ENCODE data around the gene TMEM74B.

The TMEM74B gene

DNA sequence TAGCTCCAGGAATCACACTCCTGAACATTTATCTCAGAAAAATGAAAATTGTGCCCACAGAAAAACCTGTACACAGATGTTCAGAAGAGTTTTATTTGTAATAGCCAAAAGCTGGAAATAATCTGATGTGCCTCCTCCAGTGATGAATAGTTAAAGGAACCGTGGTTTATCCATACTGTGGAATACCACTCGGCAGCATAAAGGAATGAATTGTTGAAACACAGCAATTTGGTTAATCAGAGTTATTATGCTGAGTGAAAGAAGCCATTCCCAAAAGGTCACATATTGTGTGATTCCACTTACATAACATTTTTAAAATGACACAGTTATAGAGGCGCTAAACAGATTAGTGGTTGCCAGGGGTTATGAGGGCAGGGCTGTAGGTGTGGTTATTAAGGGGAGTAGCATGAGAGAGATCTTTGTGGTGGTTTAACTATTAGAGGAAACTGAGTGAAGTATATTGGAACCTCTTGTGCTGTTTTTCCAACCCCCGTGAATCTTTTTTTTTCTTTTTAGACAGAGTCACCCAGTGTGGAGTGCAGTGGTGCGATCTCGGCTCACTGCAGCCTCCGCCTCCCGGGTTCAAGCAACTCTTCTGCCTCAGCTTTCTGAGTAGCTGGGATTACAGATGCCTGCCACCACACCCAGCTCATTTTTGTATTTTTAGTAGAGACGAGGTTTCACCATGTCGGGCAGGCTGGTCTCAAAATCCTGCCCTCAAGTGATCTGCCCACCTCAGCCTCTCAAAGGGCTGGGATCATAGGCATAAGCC, 40.2 kb downstream of the TMEM74B start:
- H3K4me1 ChIP-seq (ENCODE audit: control insufficient read depth, insufficient read depth, low read length) = no peaks in the 10 kb centered on the region
- ChIA-PET CTCF (interaction anchor here (0.5 to 2.2 kb wide), 3 partner anchors 9 to 147 kb away, joined by 3 to 6 read pairs (median 3); no protein-coding TSS in a partner anchor), POLR2A (no interaction called here)
- no peak overlapping the region for H3K4me3 ChIP-seq (ENCODE audit: low read depth, low read length)
- H3K36me3 ChIP-seq (ENCODE audit: control insufficient read depth in 2 of 2, insufficient read depth in 1 of 2, low read length in 2 of 2) = peaks cover 36 to 49% of the 10 kb centered on the region in 2 experiments
- TF ChIP-seq, protein P1, sequence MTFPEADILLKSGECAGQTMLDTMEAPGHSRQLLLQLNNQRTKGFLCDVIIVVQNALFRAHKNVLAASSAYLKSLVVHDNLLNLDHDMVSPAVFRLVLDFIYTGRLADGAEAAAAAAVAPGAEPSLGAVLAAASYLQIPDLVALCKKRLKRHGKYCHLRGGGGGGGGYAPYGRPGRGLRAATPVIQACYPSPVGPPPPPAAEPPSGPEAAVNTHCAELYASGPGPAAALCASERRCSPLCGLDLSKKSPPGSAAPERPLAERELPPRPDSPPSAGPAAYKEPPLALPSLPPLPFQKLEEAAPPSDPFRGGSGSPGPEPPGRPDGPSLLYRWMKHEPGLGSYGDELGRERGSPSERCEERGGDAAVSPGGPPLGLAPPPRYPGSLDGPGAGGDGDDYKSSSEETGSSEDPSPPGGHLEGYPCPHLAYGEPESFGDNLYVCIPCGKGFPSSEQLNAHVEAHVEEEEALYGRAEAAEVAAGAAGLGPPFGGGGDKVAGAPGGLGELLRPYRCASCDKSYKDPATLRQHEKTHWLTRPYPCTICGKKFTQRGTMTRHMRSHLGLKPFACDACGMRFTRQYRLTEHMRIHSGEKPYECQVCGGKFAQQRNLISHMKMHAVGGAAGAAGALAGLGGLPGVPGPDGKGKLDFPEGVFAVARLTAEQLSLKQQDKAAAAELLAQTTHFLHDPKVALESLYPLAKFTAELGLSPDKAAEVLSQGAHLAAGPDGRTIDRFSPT (tag by site-specific recombination; IDR thresholded peaks at IDR 0.05) = no peak
- TF ChIP-seq TCF7L2 (IDR thresholded peaks at IDR 0.05; ENCODE audit: borderline replicate concordance, low read depth, low read length) = no peak
- TF ChIP-seq, protein P2, sequence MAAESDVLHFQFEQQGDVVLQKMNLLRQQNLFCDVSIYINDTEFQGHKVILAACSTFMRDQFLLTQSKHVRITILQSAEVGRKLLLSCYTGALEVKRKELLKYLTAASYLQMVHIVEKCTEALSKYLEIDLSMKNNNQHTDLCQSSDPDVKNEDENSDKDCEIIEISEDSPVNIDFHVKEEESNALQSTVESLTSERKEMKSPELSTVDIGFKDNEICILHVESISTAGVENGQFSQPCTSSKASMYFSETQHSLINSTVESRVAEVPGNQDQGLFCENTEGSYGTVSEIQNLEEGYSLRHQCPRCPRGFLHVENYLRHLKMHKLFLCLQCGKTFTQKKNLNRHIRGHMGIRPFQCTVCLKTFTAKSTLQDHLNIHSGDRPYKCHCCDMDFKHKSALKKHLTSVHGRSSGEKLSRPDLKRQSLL (tag by site-specific recombination; IDR thresholded peaks at IDR 0.05) = no peak
- TF ChIP-seq, protein P3, sequence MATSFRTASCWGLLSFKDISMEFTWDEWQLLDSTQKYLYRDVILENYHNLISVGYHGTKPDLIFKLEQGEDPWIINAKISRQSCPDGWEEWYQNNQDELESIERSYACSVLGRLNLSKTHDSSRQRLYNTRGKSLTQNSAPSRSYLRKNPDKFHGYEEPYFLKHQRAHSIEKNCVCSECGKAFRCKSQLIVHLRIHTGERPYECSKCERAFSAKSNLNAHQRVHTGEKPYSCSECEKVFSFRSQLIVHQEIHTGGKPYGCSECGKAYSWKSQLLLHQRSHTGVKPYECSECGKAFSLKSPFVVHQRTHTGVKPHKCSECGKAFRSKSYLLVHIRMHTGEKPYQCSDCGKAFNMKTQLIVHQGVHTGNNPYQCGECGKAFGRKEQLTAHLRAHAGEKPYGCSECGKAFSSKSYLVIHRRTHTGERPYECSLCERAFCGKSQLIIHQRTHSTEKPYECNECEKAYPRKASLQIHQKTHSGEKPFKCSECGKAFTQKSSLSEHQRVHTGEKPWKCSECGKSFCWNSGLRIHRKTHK (tag by site-specific recombination; IDR thresholded peaks at IDR 0.05) = no peak
- TF ChIP-seq, protein P4, sequence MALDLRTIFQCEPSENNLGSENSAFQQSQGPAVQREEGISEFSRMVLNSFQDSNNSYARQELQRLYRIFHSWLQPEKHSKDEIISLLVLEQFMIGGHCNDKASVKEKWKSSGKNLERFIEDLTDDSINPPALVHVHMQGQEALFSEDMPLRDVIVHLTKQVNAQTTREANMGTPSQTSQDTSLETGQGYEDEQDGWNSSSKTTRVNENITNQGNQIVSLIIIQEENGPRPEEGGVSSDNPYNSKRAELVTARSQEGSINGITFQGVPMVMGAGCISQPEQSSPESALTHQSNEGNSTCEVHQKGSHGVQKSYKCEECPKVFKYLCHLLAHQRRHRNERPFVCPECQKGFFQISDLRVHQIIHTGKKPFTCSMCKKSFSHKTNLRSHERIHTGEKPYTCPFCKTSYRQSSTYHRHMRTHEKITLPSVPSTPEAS (tag by site-specific recombination; IDR thresholded peaks at IDR 0.05) = no peak
- TF ChIP-seq, protein P5, sequence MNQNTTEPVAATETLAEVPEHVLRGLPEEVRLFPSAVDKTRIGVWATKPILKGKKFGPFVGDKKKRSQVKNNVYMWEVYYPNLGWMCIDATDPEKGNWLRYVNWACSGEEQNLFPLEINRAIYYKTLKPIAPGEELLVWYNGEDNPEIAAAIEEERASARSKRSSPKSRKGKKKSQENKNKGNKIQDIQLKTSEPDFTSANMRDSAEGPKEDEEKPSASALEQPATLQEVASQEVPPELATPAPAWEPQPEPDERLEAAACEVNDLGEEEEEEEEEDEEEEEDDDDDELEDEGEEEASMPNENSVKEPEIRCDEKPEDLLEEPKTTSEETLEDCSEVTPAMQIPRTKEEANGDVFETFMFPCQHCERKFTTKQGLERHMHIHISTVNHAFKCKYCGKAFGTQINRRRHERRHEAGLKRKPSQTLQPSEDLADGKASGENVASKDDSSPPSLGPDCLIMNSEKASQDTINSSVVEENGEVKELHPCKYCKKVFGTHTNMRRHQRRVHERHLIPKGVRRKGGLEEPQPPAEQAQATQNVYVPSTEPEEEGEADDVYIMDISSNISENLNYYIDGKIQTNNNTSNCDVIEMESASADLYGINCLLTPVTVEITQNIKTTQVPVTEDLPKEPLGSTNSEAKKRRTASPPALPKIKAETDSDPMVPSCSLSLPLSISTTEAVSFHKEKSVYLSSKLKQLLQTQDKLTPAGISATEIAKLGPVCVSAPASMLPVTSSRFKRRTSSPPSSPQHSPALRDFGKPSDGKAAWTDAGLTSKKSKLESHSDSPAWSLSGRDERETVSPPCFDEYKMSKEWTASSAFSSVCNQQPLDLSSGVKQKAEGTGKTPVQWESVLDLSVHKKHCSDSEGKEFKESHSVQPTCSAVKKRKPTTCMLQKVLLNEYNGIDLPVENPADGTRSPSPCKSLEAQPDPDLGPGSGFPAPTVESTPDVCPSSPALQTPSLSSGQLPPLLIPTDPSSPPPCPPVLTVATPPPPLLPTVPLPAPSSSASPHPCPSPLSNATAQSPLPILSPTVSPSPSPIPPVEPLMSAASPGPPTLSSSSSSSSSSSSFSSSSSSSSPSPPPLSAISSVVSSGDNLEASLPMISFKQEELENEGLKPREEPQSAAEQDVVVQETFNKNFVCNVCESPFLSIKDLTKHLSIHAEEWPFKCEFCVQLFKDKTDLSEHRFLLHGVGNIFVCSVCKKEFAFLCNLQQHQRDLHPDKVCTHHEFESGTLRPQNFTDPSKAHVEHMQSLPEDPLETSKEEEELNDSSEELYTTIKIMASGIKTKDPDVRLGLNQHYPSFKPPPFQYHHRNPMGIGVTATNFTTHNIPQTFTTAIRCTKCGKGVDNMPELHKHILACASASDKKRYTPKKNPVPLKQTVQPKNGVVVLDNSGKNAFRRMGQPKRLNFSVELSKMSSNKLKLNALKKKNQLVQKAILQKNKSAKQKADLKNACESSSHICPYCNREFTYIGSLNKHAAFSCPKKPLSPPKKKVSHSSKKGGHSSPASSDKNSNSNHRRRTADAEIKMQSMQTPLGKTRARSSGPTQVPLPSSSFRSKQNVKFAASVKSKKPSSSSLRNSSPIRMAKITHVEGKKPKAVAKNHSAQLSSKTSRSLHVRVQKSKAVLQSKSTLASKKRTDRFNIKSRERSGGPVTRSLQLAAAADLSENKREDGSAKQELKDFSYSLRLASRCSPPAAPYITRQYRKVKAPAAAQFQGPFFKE (tag by site-specific recombination; IDR thresholded peaks at IDR 0.05; ENCODE audit: borderline replicate concordance) = no peak
- TF ChIP-seq PRDM1 (tag by site-specific recombination; IDR thresholded peaks at IDR 0.05) = no peak
- TF ChIP-seq ZNF530 (tag by site-specific recombination; IDR thresholded peaks at IDR 0.05; ENCODE audit: low read depth) = no peak
- TF ChIP-seq ZNF830 (tag by site-specific recombination; IDR thresholded peaks at IDR 0.05; ENCODE audit: low read depth) = no peak
- TF ChIP-seq ZNF266 (tag by site-specific recombination; IDR thresholded peaks at IDR 0.05; ENCODE audit: low read depth) = no peak
- TF ChIP-seq ZNF670 (tag by site-specific recombination; IDR thresholded peaks at IDR 0.05; ENCODE audit: low read depth) = no peak
- no peak for TF ChIP-seq ZNF791 (tag by site-specific recombination; IDR thresholded peaks at IDR 0.05)
- TF ChIP-seq, protein P6, sequence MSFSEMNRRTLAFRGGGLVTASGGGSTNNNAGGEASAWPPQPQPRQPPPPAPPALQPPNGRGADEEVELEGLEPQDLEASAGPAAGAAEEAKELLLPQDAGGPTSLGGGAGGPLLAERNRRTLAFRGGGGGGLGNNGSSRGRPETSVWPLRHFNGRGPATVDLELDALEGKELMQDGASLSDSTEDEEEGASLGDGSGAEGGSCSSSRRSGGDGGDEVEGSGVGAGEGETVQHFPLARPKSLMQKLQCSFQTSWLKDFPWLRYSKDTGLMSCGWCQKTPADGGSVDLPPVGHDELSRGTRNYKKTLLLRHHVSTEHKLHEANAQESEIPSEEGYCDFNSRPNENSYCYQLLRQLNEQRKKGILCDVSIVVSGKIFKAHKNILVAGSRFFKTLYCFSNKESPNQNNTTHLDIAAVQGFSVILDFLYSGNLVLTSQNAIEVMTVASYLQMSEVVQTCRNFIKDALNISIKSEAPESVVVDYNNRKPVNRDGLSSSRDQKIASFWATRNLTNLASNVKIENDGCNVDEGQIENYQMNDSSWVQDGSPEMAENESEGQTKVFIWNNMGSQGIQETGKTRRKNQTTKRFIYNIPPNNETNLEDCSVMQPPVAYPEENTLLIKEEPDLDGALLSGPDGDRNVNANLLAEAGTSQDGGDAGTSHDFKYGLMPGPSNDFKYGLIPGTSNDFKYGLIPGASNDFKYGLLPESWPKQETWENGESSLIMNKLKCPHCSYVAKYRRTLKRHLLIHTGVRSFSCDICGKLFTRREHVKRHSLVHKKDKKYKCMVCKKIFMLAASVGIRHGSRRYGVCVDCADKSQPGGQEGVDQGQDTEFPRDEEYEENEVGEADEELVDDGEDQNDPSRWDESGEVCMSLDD (tag by site-specific recombination; IDR thresholded peaks at IDR 0.05) = no peak
- no peak for TF ChIP-seq SETDB1 (IDR thresholded peaks at IDR 0.05; ENCODE audit: insufficient read length, low read length)
- H3K9me3 ChIP-seq (ENCODE audit: control insufficient read depth, insufficient read depth, low read depth, low read length) = no peaks in the 10 kb centered on the region
- no peak overlapping the region for H3K27ac ChIP-seq (ENCODE audit: extremely low read depth, low read depth, low read length)
